CD14-positive monocyte (primary cell): ENCODE results near the gene HNF4A. TPM values are rescaled to one million over a fixed set of nuclear protein-coding genes. Genes with fewer than 3 reads are reported as not detected.

Source experiments
- DNase-seq, 3 donors: peaks; one replicate each; pipeline ENCODE4 v3.0.0-alpha.2; 2011 to 2022
- H2AFZ ChIP-seq: 2 replicates; pipeline ENCODE4 v1.6.0; 2012; ENCODE audit warnings: mild to moderate bottlenecking, low read depth, low read length, inconsistent platforms; ENCODE audit not compliant: insufficient read depth, poor library complexity, severe bottlenecking
- H3K27ac ChIP-seq, 2 donors: 1 replicate in 1 of 2; 2 replicates in 1 of 2; pipeline ENCODE4 v1.5.1; 2012 to 2013; ENCODE audit warnings: low read length in 2 of 2, control low read depth in 1 of 2, inconsistent platforms in 1 of 2, low read depth in 1 of 2, mild to moderate bottlenecking in 1 of 2
- H3K27me3 ChIP-seq, 2 donors: one replicate each; pipeline versions ENCODE4 v1.6.0 to v1.6.1; 2011 to 2013; ENCODE audit warnings: low read length in 2 of 2; ENCODE audit not compliant: control insufficient read depth in 2 of 2, insufficient read depth in 2 of 2
- H3K36me3 ChIP-seq, 2 donors: replicated peaks in 1 of 2; 1 replicate in 1 of 2; 2 replicates in 1 of 2; pipeline versions ENCODE4 v1.5.1 to v1.6.1; 2012 to 2013; ENCODE audit warnings: low read length in 2 of 2, control low read depth in 1 of 2, inconsistent platforms in 1 of 2, mild to moderate bottlenecking in 1 of 2; ENCODE audit not compliant: insufficient read depth in 2 of 2, control insufficient read depth in 1 of 2
- H3K4me1 ChIP-seq, 2 donors: 1 replicate in 1 of 2; 2 replicates in 1 of 2; pipeline versions ENCODE4 v1.5.1 to v1.6.1; 2012 to 2013; ENCODE audit warnings: low read length in 2 of 2, control low read depth in 1 of 2, inconsistent platforms in 1 of 2, mild to moderate bottlenecking in 1 of 2, moderate library complexity in 1 of 2; ENCODE audit not compliant: insufficient read depth in 2 of 2, control insufficient read depth in 1 of 2
- H3K4me2 ChIP-seq: replicated peaks from 2 replicates; pipeline ENCODE3; 2012; ENCODE audit warnings: low read length, moderate library complexity, mild to moderate bottlenecking; ENCODE audit not compliant: poor library complexity, severe bottlenecking; ENCODE audit errors: extremely low read depth
- H3K4me3 ChIP-seq, 3 experiments: fragments of 200-600 bp in 1 of 3; sonication (generic) in 1 of 3; replicated peaks in 1 of 3; 1 replicate in 2 of 3; 2 replicates in 1 of 3; pipeline ENCODE4 v1.5.1; 2011 to 2013; ENCODE audit warnings: low read length in 3 of 3, mild to moderate bottlenecking in 3 of 3, control low read depth in 2 of 3, low read depth in 2 of 3, inconsistent platforms in 1 of 3, moderate library complexity in 1 of 3
- H3K79me2 ChIP-seq: 2 replicates; pipeline ENCODE4 v1.6.0; 2012; ENCODE audit warnings: mild to moderate bottlenecking, control low read depth, inconsistent platforms, low read length, moderate library complexity; ENCODE audit not compliant: insufficient read depth
- H3K9ac ChIP-seq: 2 replicates; pipeline ENCODE4 v1.6.0; 2017; ENCODE audit warnings: low read length, mild to moderate bottlenecking; ENCODE audit not compliant: insufficient read depth, poor library complexity, severe bottlenecking
- H3K9me3 ChIP-seq, 2 donors: replicated peaks in 1 of 2; 1 replicate in 1 of 2; 2 replicates in 1 of 2; pipeline versions ENCODE4 v1.5.1 to v1.6.1; 2012 to 2013; ENCODE audit warnings: low read length in 2 of 2, control low read depth in 1 of 2; ENCODE audit not compliant: control insufficient read depth in 1 of 2, insufficient read depth in 1 of 2
- H4K20me1 ChIP-seq: 2 replicates; pipeline ENCODE4 v1.6.0; 2012; ENCODE audit warnings: mild to moderate bottlenecking, low read length, control low read depth, moderate library complexity; ENCODE audit not compliant: insufficient read depth
- H3K27ac Mint-ChIP-seq, 7 donors: one replicate each; pipeline ENCODE4 v1.8.0; 2020; ENCODE audit warnings: mild to moderate bottlenecking in 7 of 7, mixed read lengths in 7 of 7, moderate library complexity in 6 of 7, inconsistent platforms in 2 of 7
- H3K27me3 Mint-ChIP-seq, 3 donors: one replicate each; pipeline ENCODE4 v1.8.0; 2021 to 2022; ENCODE audit warnings: low read depth in 3 of 3, mild to moderate bottlenecking in 3 of 3, mixed read lengths in 3 of 3, moderate library complexity in 3 of 3, inconsistent platforms in 1 of 3
- H3K36me3 Mint-ChIP-seq, 2 donors: one replicate each; pipeline ENCODE4 v1.8.0; 2020; ENCODE audit warnings: mixed read lengths in 2 of 2, inconsistent platforms in 1 of 2, mild to moderate bottlenecking in 1 of 2
- H3K4me1 Mint-ChIP-seq: one replicate; pipeline ENCODE4 v1.8.0; 2020; ENCODE audit warnings: mild to moderate bottlenecking, mixed read lengths
- H3K4me3 Mint-ChIP-seq, 2 donors: one replicate each; pipeline ENCODE4 v1.8.0; 2020; ENCODE audit warnings: mild to moderate bottlenecking in 2 of 2, mixed read lengths in 2 of 2, moderate library complexity in 1 of 2
- H3K9me3 Mint-ChIP-seq, 7 donors: one replicate each; pipeline ENCODE4 v1.8.0; 2020 to 2022; ENCODE audit warnings: mixed read lengths in 7 of 7, mild to moderate bottlenecking in 6 of 7, moderate library complexity in 6 of 7, inconsistent platforms in 2 of 7
- CTCF ChIP-seq: fragments of 200-600 bp; IDR thresholded peaks from one replicate; pipeline ENCODE4 v1.8.0; 2022; ENCODE audit warnings: antibody characterized with exemption, mild to moderate bottlenecking
- WGBS: methylation state at CpG from one replicate; pipeline ENCODE4 v1.1.5; 2013; ENCODE audit warnings: missing lambda C conversion rate; ENCODE audit not compliant: insufficient coverage; 5-methylcytosine and 5-hydroxymethylcytosine counted together
- intact Hi-C, 2 donors: fragments of 100-400 bp; cut with micrococcal nuclease; formaldehyde crosslinking; loops; one replicate each; pipeline versions ENCODE4 v1.15.0 to v1.15.1; 2023
- polyA plus RNA-seq, 3 donors: library from polyadenylated mRNA; depleted of rRNA in 1 of 3; unstranded in 2 of 3; stranded (reverse) in 1 of 3; fragments of 300-500 nt in 2 of 3; fragments of >200 nt in 1 of 3; fragmentation: Illumina TruSeq in 2 of 3; gene quantifications; 1 replicate in 2 of 3; 2 replicates in 1 of 3; pipeline ENCODE4 v1.2.3, GENCODE V29; 2012 to 2021

The HNF4A gene
- polyA plus RNA-seq, 3 donors: not detected

GRCh38 chr20:44370639-44371218 is 15.2 kb downstream of the HNF4A start:
- H3K27ac ChIP-seq: no peak overlapping the region
- H3K4me3 Mint-ChIP-seq: no peak overlapping the region
- no peak overlapping the region for H3K4me3 ChIP-seq
- intact Hi-C loops: no loop called here
- no peak for DNase-seq
- H3K9me3 Mint-ChIP-seq: peaks cover 0 to 5% (median 0%) of the 10 kb centered on the region in 7 donors
- H3K27me3 Mint-ChIP-seq: peaks cover 4 to 5% (median 5%) of the 10 kb centered on the region in 3 donors
- H3K36me3 ChIP-seq: no peaks in the 10 kb centered on the region
- H3K9me3 ChIP-seq: no peaks in the 10 kb centered on the region
- no peaks in the 10 kb centered on the region for H3K27me3 ChIP-seq
- no peak overlapping the region for H3K27ac Mint-ChIP-seq
- TF ChIP-seq CTCF: no peak
- 91% methylated on average over 7 of the region's 9 CpGs for WGBS
- H3K4me2 ChIP-seq: no peak overlapping the region
- no peaks in the 10 kb centered on the region for H3K4me1 ChIP-seq
- no peaks in the 10 kb centered on the region for H4K20me1 ChIP-seq
- H2AFZ ChIP-seq: no peak overlapping the region
- H3K36me3 Mint-ChIP-seq: no peaks in the 10 kb centered on the region
- no peaks in the 10 kb centered on the region for H3K4me1 Mint-ChIP-seq
- H3K9ac ChIP-seq: no peak overlapping the region
- no peaks in the 10 kb centered on the region for H3K79me2 ChIP-seq

- Histone ChIP-seq H3K4me1 (no peaks in the 10 kb centered on the region), H3K79me2 (no peaks in the 10 kb centered on the region), H3K9ac (no peak overlapping the region), H3K4me2 (no peak overlapping the region), H2AFZ (no peak overlapping the region), H3K27me3 (no peaks in the 10 kb centered on the region), H3K4me3 (no peak overlapping the region), H3K9me3 (no peaks in the 10 kb centered on the region), H4K20me1 (no peaks in the 10 kb centered on the region), H3K36me3 (no peaks in the 10 kb centered on the region), H3K27ac (no peak overlapping the region)
- Mint-ChIP-seq H3K9me3 (no peaks in the 10 kb centered on the region), H3K27ac (no peak overlapping the region), H3K4me3 (no peak overlapping the region), H3K27me3 (peaks cover 13 to 22% (median 14%) of the 10 kb centered on the region in 3 donors), H3K36me3 (no peaks in the 10 kb centered on the region), H3K4me1 (no peaks in the 10 kb centered on the region)
- TF ChIP-seq CTCF: no peak
- intact Hi-C loops: loop anchor here (5.0 to 10.0 kb wide), 3 partner anchors 82 to 482 kb away; no protein-coding TSS in a partner anchor
- no peak for DNase-seq
- no CpG with 5 or more reads among the region's 2 CpGs for WGBS
Observed at GRCh38 chr20:44382641-44383040, 27.1 kb downstream of the HNF4A start.
